Measurements from ENCODE around the gene ZSCAN5B. TPM values are rescaled to one million over a fixed set of nuclear protein-coding genes. Genes with fewer than 3 reads are reported as not detected.
"Not testable (repeated sequence)": the region's sequence is repeated elsewhere in the genome, so short reads cannot be mapped to it uniquely, and the experiment has no call there.

The ZSCAN5B gene
- total RNA-seq, 1 experiment from 2014 or later, result not detected

- H3K27ac ChIP-seq (ENCODE audit: low read length), result no peak overlapping the region
- DNase-seq (ENCODE audit: low read depth, low spot score) (no peak), ATAC-seq (no peak)
- H3K9me3 ChIP-seq (ENCODE audit: control insufficient read depth, insufficient read depth, low read depth, low read length), result no peaks in the 10 kb centered on the region
- H3K4me1 ChIP-seq (ENCODE audit: control insufficient read depth, insufficient read depth, low read length), result no peaks in the 10 kb centered on the region
- TF ChIP-seq CTCF (IDR thresholded peaks at IDR 0.05) (no peak), SIN3A (IDR thresholded peaks at IDR 0.05; ENCODE audit: borderline replicate concordance, insufficient read depth, low read depth, low read length) (no peak), TCF7L2 (IDR thresholded peaks at IDR 0.05; ENCODE audit: low read depth, low read length) (no peak), REST (IDR thresholded peaks at IDR 0.05; ENCODE audit: insufficient read depth in 1 of 2, low read depth in 2 of 2, low read length in 1 of 2) (no peak), POLR2AphosphoS5 (IDR thresholded peaks at IDR 0.05; ENCODE audit: low read depth, low read length) (no peak)
- no peaks in the 10 kb centered on the region for H3K27me3 ChIP-seq (ENCODE audit: control insufficient read depth, insufficient read depth, low read length)
- H3K4me3 ChIP-seq (ENCODE audit: low read depth in 2 of 2, low read length in 2 of 2), result no peak overlapping the region
- POLR2A ChIA-PET, result no interaction called here
- BruUV-seq (replicated peaks), result no TSS peak
- in situ Hi-C loops (cut with HindIII; ENCODE audit: low pct_unique_long_range_greater_than_20kb, low sequenced_read_pairs) (no loop called here), intact Hi-C loops (cut with micrococcal nuclease; ENCODE audit: unreplicated experiment) (no loop called here)
- H3K36me3 ChIP-seq (ENCODE audit: control insufficient read depth, insufficient read depth, low read length), result no peaks in the 10 kb centered on the region
- CTCF ChIA-PET, result no interaction called here
These were observed 20.7 kb downstream of the ZSCAN5B start for GRCh38 chr19:56176881-56177280.

DNA sequence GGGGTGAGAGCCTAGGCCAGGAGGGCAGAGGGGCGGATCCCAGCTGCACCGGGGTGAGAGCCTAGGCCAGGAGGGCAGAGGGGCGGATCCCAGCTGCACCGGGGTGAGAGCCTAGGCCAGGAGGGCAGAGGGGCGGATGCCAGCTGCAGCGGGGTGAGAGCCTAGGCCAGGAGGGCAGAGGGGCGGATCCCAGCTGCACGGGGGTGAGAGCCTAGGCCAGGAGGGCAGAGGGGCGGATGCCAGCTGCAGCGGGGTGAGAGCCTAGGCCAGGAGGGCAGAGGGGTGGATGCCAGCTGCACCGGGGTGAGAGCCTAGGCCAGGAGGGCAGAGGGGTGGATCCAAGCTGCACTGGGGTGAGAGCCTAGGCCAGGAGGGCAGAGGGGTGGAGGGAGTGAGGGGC, 21.3 kb downstream of the ZSCAN5B start:
- H3K4me1 ChIP-seq (ENCODE audit: control insufficient read depth, insufficient read depth, low read length); H3K27me3 ChIP-seq (ENCODE audit: control insufficient read depth, insufficient read depth, low read length); DNase-seq (ENCODE audit: low read depth, low spot score); POLR2A ChIA-PET; intact Hi-C loops (cut with micrococcal nuclease; ENCODE audit: unreplicated experiment); H3K4me3 ChIP-seq (ENCODE audit: low read depth in 2 of 2, low read length in 2 of 2); H3K27ac ChIP-seq (ENCODE audit: low read length); ATAC-seq; BruUV-seq (replicated peaks); H3K36me3 ChIP-seq (ENCODE audit: control insufficient read depth, insufficient read depth, low read length); CTCF ChIA-PET; in situ Hi-C loops (cut with HindIII; ENCODE audit: low pct_unique_long_range_greater_than_20kb, low sequenced_read_pairs); H3K9me3 ChIP-seq (ENCODE audit: control insufficient read depth, insufficient read depth, low read depth, low read length): not testable (repeated sequence)

GRCh38 chr19:56175861-56176307, 21.7 kb downstream of the ZSCAN5B start, which contains the start of gene GALP:
GALP (plus strand) TSS chr19:56176008; CDS start chr19:56177109, 1,101 bp downstream.
- in situ Hi-C loops (cut with HindIII; ENCODE audit: low pct_unique_long_range_greater_than_20kb, low sequenced_read_pairs); H3K9me3 ChIP-seq (ENCODE audit: control insufficient read depth, insufficient read depth, low read depth, low read length); DNase-seq (ENCODE audit: low read depth, low spot score); ATAC-seq; H3K27me3 ChIP-seq (ENCODE audit: control insufficient read depth, insufficient read depth, low read length); H3K4me3 ChIP-seq (ENCODE audit: low read depth in 2 of 2, low read length in 2 of 2); H3K4me1 ChIP-seq (ENCODE audit: control insufficient read depth, insufficient read depth, low read length); intact Hi-C loops (cut with micrococcal nuclease; ENCODE audit: unreplicated experiment); BruUV-seq (replicated peaks); H3K27ac ChIP-seq (ENCODE audit: low read length); H3K36me3 ChIP-seq (ENCODE audit: control insufficient read depth, insufficient read depth, low read length): not testable (repeated sequence)
- POLR2A ChIA-PET, result interaction anchor here (0.7 kb wide), 1 partner anchor 95 kb away, joined by 3 read pairs; no protein-coding TSS in a partner anchor
- CTCF ChIA-PET, result interaction anchor here (0.6 kb wide), 1 partner anchor 95 kb away, joined by 3 read pairs; no protein-coding TSS in a partner anchor
